Muscle of leg (tissue), 11 donors: ENCODE results near the gene RALGAPA1. TPM values are rescaled to one million over a fixed set of nuclear protein-coding genes. Genes with fewer than 3 reads are reported as not detected.
"Not testable (repeated sequence)": the region's sequence is repeated elsewhere in the genome, so short reads cannot be mapped to it uniquely, and the experiment has no call there.

Experiments used
- DNase-seq: peaks from one replicate; pipeline ENCODE4 v3.0.0; 2013
- H3K27ac ChIP-seq: one replicate; pipeline ENCODE4 v1.5.1; 2013; ENCODE audit warnings: mild to moderate bottlenecking, low read length, control low read depth
- H3K27me3 ChIP-seq: one replicate; pipeline ENCODE4 v1.6.1; 2013; ENCODE audit warnings: low read length; ENCODE audit not compliant: control insufficient read depth, insufficient read depth
- H3K36me3 ChIP-seq: one replicate; pipeline ENCODE4 v1.6.1; 2013; ENCODE audit warnings: low read length; ENCODE audit not compliant: control insufficient read depth, insufficient read depth
- H3K4me1 ChIP-seq: one replicate; pipeline ENCODE4 v1.6.1; 2013; ENCODE audit warnings: low read length; ENCODE audit not compliant: control insufficient read depth, insufficient read depth
- H3K4me3 ChIP-seq: one replicate; pipeline ENCODE4 v1.5.1; 2013; ENCODE audit warnings: low read length, control low read depth
- H3K9me3 ChIP-seq: replicated peaks from 2 replicates; pipeline ENCODE4 v1.6.1; 2013; ENCODE audit warnings: low read depth, low read length; ENCODE audit not compliant: control insufficient read depth
- WGBS: methylation state at CpG from one replicate; pipeline ENCODE4 v1.1.5; 2013; ENCODE audit warnings: missing lambda C conversion rate; ENCODE audit not compliant: insufficient coverage; 5-methylcytosine and 5-hydroxymethylcytosine counted together
- polyA plus RNA-seq, 8 donors: library from polyadenylated mRNA; unstranded; fragments of 120-200 nt; gene quantifications; one replicate each; pipeline versions ENCODE4 v1.2.1 to v1.2.3, GENCODE V29; 2013; ENCODE audit warnings: inconsistent platforms in 1 of 8, low replicate concordance in 1 of 8; ENCODE audit not compliant: insufficient read length in 8 of 8, insufficient read depth in 1 of 8
- total RNA-seq: library from RNA; stranded (reverse); fragments of 120-200 nt; gene quantifications from one replicate; pipeline ENCODE4 v1.2.4, GENCODE V29; 2013

The RALGAPA1 gene
- total and polyA plus RNA-seq, 9 donors, result 20.0 to 46.0 (median 23.8) TPM

GRCh38 chr14:35807131-35807961 lies 1.7 kb downstream of the RALGAPA1 start:
- no peak for DNase-seq
- Histone ChIP-seq H3K9me3 (no peaks in the 10 kb centered on the region), H3K27ac (no peak overlapping the region), H3K27me3 (no peaks in the 10 kb centered on the region), H3K36me3 (no peaks in the 10 kb centered on the region), H3K4me1 (no peaks in the 10 kb centered on the region), H3K4me3 (peak overlapping the region; percentile 79)
- WGBS, result 71% methylated on average over 1 of the region's 8 CpGs

- 80% methylated on average over 1 of the region's 2 CpGs for WGBS
These were observed 2.8 kb downstream of the RALGAPA1 start for GRCh38 chr14:35806006-35806907.

GRCh38 chr14:35797796-35798195 lies 11.3 kb downstream of the RALGAPA1 start:
- H3K27ac ChIP-seq, result no peak overlapping the region
- no peaks in the 10 kb centered on the region for H3K36me3 ChIP-seq
- no peak for DNase-seq
- no peaks in the 10 kb centered on the region for H3K9me3 ChIP-seq
- no peaks in the 10 kb centered on the region for H3K4me1 ChIP-seq
- H3K27me3 ChIP-seq, result no peaks in the 10 kb centered on the region
- 91% methylated on average over 4 of the region's 6 CpGs for WGBS
- no peak overlapping the region for H3K4me3 ChIP-seq

More at GRCh38 chr14:35806006-35806907, 2.8 kb downstream of the RALGAPA1 start:
- H3K27ac ChIP-seq, result no peak overlapping the region
- H3K27me3 ChIP-seq, result no peaks in the 10 kb centered on the region
- H3K36me3 ChIP-seq, result no peaks in the 10 kb centered on the region
- no peak overlapping the region for H3K4me3 ChIP-seq
- no peaks in the 10 kb centered on the region for H3K4me1 ChIP-seq
- DNase-seq, result no peak
- no peaks in the 10 kb centered on the region for H3K9me3 ChIP-seq

- no peaks in the 10 kb centered on the region for H3K27me3 ChIP-seq
- no peak overlapping the region for H3K4me3 ChIP-seq
- DNase-seq, result no peak
- no peaks in the 10 kb centered on the region for H3K4me1 ChIP-seq
- no peaks in the 10 kb centered on the region for H3K9me3 ChIP-seq
- H3K27ac ChIP-seq, result no peak overlapping the region
- H3K36me3 ChIP-seq, result no peaks in the 10 kb centered on the region
- 94% methylated on average over 2 of the region's 4 CpGs for WGBS
These were observed 19.4 kb downstream of the RALGAPA1 start for GRCh38 chr14:35789651-35790050.

GRCh38 chr14:35786856-35787255 lies 22.2 kb downstream of the RALGAPA1 start:
- H3K4me3 ChIP-seq, result no peak overlapping the region
- H3K27ac ChIP-seq, result no peak overlapping the region
- H3K36me3 ChIP-seq, result no peaks in the 10 kb centered on the region
- no CpG with 5 or more reads among the region's 2 CpGs for WGBS
- no peaks in the 10 kb centered on the region for H3K4me1 ChIP-seq
- H3K9me3 ChIP-seq, result no peaks in the 10 kb centered on the region
- no peaks in the 10 kb centered on the region for H3K27me3 ChIP-seq
- DNase-seq, result no peak

GRCh38 chr14:35783699-35784098 lies 25.4 kb downstream of the RALGAPA1 start:
- H3K27me3 ChIP-seq, result no peaks in the 10 kb centered on the region
- no peak overlapping the region for H3K4me3 ChIP-seq
- WGBS, result no CpG with 5 or more reads among the region's 1 CpG

GRCh38 chr14:35779368-35779767 lies 29.7 kb downstream of the RALGAPA1 start:
- WGBS, result no CpG with 5 or more reads among the region's 3 CpGs
- Histone ChIP-seq H3K9me3 (peaks cover 11% of the 10 kb centered on the region), H3K27ac (no peak overlapping the region), H3K4me3 (no peak overlapping the region), H3K36me3 (no peaks in the 10 kb centered on the region), H3K27me3 (no peaks in the 10 kb centered on the region), H3K4me1 (no peaks in the 10 kb centered on the region)
- no peak for DNase-seq

More at GRCh38 chr14:35783699-35784098, 25.4 kb downstream of the RALGAPA1 start:
- Histone ChIP-seq H3K4me1 (no peaks in the 10 kb centered on the region), H3K36me3 (no peaks in the 10 kb centered on the region), H3K27ac (no peak overlapping the region), H3K9me3 (peaks cover 11% of the 10 kb centered on the region)
- DNase-seq, result no peak

- DNase-seq, H3K4me3 ChIP-seq, H3K4me1 ChIP-seq, H3K27me3 ChIP-seq, H3K27ac ChIP-seq, H3K36me3 ChIP-seq: not testable (repeated sequence)
- WGBS, result no CpG with 5 or more reads among the region's 5 CpGs
- H3K9me3 ChIP-seq, result peaks cover 11% of the 10 kb centered on the region
These were observed 31.5 kb downstream of the RALGAPA1 start for GRCh38 chr14:35777550-35777949.

GRCh38 chr14:35776823-35777222 lies 32.3 kb downstream of the RALGAPA1 start:
- no peaks in the 10 kb centered on the region for H3K27me3 ChIP-seq
- H3K9me3 ChIP-seq, result peaks cover 11% of the 10 kb centered on the region
- no peak for DNase-seq
- no CpG with 5 or more reads among the region's 4 CpGs for WGBS
- H3K4me1 ChIP-seq, result no peaks in the 10 kb centered on the region
- H3K36me3 ChIP-seq, result no peaks in the 10 kb centered on the region
- H3K27ac ChIP-seq, result no peak overlapping the region
- no peak overlapping the region for H3K4me3 ChIP-seq

- not testable (repeated sequence) for H3K4me1 ChIP-seq, H3K27ac ChIP-seq, H3K4me3 ChIP-seq, DNase-seq, H3K36me3 ChIP-seq, H3K9me3 ChIP-seq, H3K27me3 ChIP-seq
- 100% methylated on average over 1 of the region's 5 CpGs for WGBS
These were observed 33.0 kb downstream of the RALGAPA1 start for GRCh38 chr14:35776085-35776484.
